ENCODE results near the gene GPM6B. TPM values are rescaled to one million over a fixed set of nuclear protein-coding genes. Genes with fewer than 3 reads are reported as not detected.

Gene GPM6B
- total RNA-seq, 6 donors from 2014 or later, result 5.2 to 29.6 (median 21.8) TPM

DNA sequence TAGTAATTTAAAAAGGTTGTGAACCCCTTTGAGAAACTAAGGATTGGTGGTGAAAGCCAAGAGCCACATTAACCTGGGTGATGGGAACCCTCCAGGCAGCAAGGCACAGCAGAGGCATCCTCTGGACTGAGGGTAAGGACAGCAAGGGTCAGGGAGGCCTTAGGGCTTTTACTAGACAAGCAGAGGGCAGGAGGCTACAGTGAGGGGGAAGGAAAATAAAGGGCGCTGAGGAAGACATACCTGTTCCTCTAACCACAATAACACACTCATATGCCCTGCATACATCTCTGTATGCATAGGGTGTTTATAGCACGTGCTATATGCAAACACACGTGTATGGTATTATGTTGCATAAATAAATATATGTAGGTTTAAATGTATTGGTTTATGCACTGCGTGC lies 18.7 kb downstream of the GPM6B start:
- no peaks in the 10 kb centered on the region for H3K36me3 ChIP-seq
- no peaks in the 10 kb centered on the region for H3K9me3 ChIP-seq
- no peak overlapping the region for H3K27ac ChIP-seq
- no peaks in the 10 kb centered on the region for H3K27me3 ChIP-seq
- ATAC-seq (ENCODE audit: low FRiP score in 2 of 2) (no peak), DNase-seq (no peak)
- no peaks in the 10 kb centered on the region for H3K4me1 ChIP-seq
- TF ChIP-seq, protein P1, sequence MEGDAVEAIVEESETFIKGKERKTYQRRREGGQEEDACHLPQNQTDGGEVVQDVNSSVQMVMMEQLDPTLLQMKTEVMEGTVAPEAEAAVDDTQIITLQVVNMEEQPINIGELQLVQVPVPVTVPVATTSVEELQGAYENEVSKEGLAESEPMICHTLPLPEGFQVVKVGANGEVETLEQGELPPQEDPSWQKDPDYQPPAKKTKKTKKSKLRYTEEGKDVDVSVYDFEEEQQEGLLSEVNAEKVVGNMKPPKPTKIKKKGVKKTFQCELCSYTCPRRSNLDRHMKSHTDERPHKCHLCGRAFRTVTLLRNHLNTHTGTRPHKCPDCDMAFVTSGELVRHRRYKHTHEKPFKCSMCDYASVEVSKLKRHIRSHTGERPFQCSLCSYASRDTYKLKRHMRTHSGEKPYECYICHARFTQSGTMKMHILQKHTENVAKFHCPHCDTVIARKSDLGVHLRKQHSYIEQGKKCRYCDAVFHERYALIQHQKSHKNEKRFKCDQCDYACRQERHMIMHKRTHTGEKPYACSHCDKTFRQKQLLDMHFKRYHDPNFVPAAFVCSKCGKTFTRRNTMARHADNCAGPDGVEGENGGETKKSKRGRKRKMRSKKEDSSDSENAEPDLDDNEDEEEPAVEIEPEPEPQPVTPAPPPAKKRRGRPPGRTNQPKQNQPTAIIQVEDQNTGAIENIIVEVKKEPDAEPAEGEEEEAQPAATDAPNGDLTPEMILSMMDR (IDR thresholded peaks at IDR 0.05), result no peak
- TF ChIP-seq EP300 (IDR thresholded peaks at IDR 0.05) (no peak), POLR2A (IDR thresholded peaks at IDR 0.05) (no peak)
- 93 to 95% methylated on average over 4 of the region's 4 CpGs for WGBS, 2 donors
- no peak overlapping the region for H3K4me3 ChIP-seq

DNA sequence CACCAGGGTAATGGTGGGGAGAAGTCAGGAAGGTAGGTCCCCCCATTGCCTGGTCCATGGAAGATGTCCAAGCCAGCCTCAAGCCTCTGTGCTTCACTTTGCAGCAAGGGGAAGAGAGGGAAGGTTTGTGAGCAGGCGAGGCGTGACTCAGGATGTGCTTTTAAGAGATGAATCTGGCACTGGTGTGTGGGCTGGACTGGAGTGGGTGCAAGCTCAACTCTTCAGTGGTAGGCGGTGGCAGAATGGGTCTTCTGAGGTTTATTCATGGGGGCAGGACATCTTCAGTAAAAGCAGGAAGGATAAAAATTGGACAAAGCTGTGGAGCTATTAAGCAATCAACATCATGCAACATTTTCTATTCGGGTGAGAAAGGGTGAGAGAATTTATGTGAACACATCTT lies 19.4 kb downstream of the GPM6B start:
- no peak for TF ChIP-seq EP300 (IDR thresholded peaks at IDR 0.05)
- TF ChIP-seq POLR2AphosphoS5 (IDR thresholded peaks at IDR 0.05), result no peak
- TF ChIP-seq, protein P1 (IDR thresholded peaks at IDR 0.05), result no peak
- TF ChIP-seq POLR2A (IDR thresholded peaks at IDR 0.05), result no peak
- DNase-seq (no peak), ATAC-seq (ENCODE audit: low FRiP score in 2 of 2) (no peak)
- H3K27me3 ChIP-seq, result no peaks in the 10 kb centered on the region
- no peaks in the 10 kb centered on the region for H3K9me3 ChIP-seq
- WGBS, 2 donors, result 85 to 88% methylated on average over 4 of the region's 4 CpGs
- H3K4me3 ChIP-seq, result no peak overlapping the region
- H3K36me3 ChIP-seq, result no peaks in the 10 kb centered on the region
- H3K4me1 ChIP-seq, result no peaks in the 10 kb centered on the region
- H3K27ac ChIP-seq, result no peak overlapping the region

DNA sequence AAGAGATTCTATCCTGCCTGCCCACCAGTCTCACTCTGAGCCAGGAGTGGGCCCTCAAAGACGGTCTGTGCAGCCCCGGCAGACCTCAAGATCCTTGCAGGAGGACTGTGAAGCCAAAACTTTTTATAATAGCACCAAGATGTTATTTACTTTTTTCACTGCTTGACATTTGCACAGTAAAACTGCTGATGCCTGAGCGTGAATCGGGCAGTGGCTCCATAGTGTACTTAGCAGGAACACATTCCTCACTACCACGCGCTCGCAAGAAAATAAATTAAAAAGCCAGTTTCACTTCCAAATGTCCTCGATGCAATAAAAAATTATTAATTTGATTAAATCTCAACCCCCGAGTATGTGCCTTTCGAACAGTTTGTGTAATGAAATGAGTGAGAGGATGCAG lies 22.5 kb downstream of the GPM6B start:
- Histone ChIP-seq H3K4me1 (no peaks in the 10 kb centered on the region), H3K4me3 (no peak overlapping the region), H3K27me3 (no peaks in the 10 kb centered on the region), H3K36me3 (no peaks in the 10 kb centered on the region), H3K9me3 (no peaks in the 10 kb centered on the region), H3K27ac (no peak overlapping the region)
- TF ChIP-seq, protein P1 (IDR thresholded peaks at IDR 0.05), result no peak
- no peak for TF ChIP-seq EP300 (IDR thresholded peaks at IDR 0.05)
- no peak for TF ChIP-seq POLR2AphosphoS5 (IDR thresholded peaks at IDR 0.05)
- TF ChIP-seq POLR2A (IDR thresholded peaks at IDR 0.05), result no peak
- no peak for DNase-seq
- ATAC-seq (ENCODE audit: low FRiP score in 2 of 2), result no peak
- WGBS, 2 donors, result 72 to 88% methylated on average over 10 of the region's 10 CpGs

DNA sequence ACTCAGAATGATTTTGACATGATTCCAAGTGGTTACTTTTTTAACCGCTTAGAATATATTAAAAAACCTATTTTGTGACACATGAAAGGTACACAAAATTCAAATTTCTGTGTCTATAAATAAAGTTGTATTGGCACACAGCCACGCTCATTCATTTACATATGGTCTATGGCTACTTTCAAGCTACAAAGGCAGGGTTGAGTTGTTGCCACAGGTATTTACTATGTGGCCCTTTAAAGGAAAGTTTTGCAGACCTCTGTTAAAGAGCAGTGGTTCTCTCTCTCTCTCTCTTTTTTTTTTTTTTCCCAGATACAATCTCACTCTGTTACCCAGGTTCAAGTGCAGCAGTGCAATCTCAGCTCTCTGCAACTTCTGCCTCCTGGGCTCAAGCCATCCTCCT lies 23.0 kb downstream of the GPM6B start:
- 82 to 94% methylated on average over 2 of the region's 2 CpGs for WGBS, 2 donors
- ATAC-seq (ENCODE audit: low FRiP score in 2 of 2), result no peak
- TF ChIP-seq POLR2AphosphoS5 (IDR thresholded peaks at IDR 0.05) (no peak), EP300 (IDR thresholded peaks at IDR 0.05) (no peak), POLR2A (IDR thresholded peaks at IDR 0.05) (no peak)
- TF ChIP-seq, protein P1 (IDR thresholded peaks at IDR 0.05), result no peak
- Histone ChIP-seq H3K4me3 (no peak overlapping the region), H3K4me1 (no peaks in the 10 kb centered on the region), H3K36me3 (no peaks in the 10 kb centered on the region), H3K27me3 (no peaks in the 10 kb centered on the region), H3K27ac (no peak overlapping the region), H3K9me3 (no peaks in the 10 kb centered on the region)
- no peak for DNase-seq

DNA sequence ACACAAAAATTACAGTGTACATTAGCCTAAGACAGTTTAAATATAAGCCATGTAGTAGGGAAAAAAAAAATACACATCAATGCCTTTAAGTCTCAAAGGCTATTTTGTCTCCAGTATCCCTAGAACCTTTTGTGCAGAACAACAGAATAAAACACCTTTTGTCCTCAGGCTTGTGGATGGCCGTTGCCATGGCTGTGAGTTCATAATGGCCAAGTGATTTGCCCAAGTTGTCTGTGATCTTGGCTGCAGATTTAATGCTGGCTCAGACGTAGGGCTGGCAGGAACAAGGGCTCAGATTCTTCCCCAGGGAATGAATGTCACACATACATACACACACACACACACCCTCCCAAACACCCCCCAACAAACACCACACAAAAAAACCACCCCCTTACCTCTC lies 25.3 kb downstream of the GPM6B start:
- WGBS, 2 donors, result 32 to 50% methylated on average over 1 to 2 of the region's 2 CpGs
- H3K9me3 ChIP-seq, result no peaks in the 10 kb centered on the region
- ATAC-seq (ENCODE audit: low FRiP score in 2 of 2) (no peak), DNase-seq (no peak)
- H3K4me3 ChIP-seq, result no peak overlapping the region
- no peaks in the 10 kb centered on the region for H3K27me3 ChIP-seq
- no peaks in the 10 kb centered on the region for H3K4me1 ChIP-seq
- TF ChIP-seq, protein P1 (IDR thresholded peaks at IDR 0.05), result no peak
- TF ChIP-seq POLR2A (IDR thresholded peaks at IDR 0.05) (no peak), EP300 (IDR thresholded peaks at IDR 0.05) (no peak), POLR2AphosphoS5 (IDR thresholded peaks at IDR 0.05) (no peak)
- no peaks in the 10 kb centered on the region for H3K36me3 ChIP-seq
- no peak overlapping the region for H3K27ac ChIP-seq
